NCI-H748 treated with DMSO at 0.1 percent for 48 hours (cell line): ENCODE data around the gene JPH2.
"Not testable (repeated sequence)": the region's sequence is repeated elsewhere in the genome, so short reads cannot be mapped to it uniquely, and the experiment has no call there.

ENCODE experiments used
- DNase-seq: peaks from one replicate; lab custom pipeline; 2025; lab: John Stamatoyannopoulos, UW

Gene JPH2

DNA sequence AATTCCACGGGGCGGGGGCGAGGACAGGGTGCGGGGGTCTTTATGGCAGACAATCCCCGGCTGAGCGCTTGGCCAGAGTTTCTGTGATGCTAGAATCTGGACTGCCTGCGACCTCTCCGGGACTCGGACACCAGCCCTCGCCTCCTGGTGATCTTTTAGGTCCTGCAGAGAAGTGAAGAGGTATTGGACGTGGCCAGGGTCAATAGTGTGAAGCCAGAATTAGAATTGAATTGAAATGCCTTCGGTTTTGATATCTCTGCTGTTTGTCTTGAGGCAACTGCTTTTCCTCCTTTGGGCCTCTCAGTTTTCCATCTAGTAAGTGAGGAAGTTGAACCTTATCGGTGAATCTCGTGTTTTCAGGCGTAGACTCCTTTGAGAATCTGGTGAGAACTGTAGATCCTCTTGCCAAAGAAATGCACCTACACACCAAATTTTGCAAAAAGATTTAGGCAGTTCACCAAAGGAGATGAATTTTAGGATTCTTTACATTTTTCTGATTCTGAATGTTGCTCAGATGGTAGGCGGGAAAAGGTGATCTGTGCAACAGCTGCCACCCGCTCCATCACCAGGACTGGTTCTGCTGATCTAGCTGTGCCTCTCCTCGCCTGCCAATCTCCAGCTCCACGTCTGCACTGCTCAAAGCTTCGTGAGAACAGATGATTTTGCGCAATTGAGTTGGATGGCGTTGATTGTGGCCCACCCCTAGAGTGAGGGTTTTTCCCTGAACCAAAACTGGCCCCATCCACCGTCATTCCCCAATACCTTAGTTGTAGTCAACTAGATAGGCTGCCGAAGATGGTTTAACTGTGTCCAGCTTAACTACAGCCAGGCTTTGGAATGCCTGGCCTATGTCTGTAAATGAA lies 24.4 kb upstream of the JPH2 start:
- no peak for DNase-seq

DNA sequence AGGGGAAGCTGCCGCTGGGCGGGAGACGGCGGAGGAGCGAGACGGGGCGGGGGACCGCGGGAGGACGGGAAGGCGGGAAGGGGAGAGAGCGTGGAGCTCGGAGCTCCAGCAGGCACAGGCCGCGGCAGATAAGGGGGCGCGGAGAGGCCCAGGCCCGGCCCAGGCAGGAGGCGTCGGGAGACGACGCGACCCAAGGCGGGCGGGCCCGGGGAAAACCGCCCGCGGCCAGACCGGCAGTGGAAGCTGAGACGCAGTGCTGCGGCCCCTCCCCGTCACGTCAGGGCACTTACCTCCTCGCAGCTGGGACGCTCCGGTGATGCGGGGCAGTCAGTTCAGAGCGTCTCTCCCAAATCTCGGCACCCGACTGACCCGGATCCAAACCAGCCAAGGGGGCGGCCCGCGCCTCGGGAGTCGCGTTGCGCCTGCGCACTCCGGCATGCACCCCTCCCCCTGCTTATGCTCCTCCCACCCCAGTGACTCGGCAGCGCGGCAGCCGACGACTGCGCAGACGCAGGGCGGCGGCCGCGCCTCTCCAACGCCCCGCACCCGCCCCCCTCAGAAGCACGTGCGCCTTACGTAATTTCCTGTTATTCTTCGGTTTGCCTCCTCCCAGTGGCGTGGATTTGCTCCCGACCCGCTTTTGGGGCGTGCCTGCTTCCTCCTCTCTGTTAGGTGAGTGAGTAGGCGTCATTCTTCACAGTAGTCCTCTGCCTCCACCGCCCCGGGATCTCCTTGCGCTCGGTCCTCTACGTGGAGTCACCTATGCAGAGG lies 23.6 kb upstream of the JPH2 start, which contains the start of gene OSER1:
Gene OSER1, minus strand, starts transcription at position 366 of the 771 bp plus-strand sequence. CDS start 3,814 bp downstream, outside the sequence.
- DNase-seq, result peak; percentile 94

DNA sequence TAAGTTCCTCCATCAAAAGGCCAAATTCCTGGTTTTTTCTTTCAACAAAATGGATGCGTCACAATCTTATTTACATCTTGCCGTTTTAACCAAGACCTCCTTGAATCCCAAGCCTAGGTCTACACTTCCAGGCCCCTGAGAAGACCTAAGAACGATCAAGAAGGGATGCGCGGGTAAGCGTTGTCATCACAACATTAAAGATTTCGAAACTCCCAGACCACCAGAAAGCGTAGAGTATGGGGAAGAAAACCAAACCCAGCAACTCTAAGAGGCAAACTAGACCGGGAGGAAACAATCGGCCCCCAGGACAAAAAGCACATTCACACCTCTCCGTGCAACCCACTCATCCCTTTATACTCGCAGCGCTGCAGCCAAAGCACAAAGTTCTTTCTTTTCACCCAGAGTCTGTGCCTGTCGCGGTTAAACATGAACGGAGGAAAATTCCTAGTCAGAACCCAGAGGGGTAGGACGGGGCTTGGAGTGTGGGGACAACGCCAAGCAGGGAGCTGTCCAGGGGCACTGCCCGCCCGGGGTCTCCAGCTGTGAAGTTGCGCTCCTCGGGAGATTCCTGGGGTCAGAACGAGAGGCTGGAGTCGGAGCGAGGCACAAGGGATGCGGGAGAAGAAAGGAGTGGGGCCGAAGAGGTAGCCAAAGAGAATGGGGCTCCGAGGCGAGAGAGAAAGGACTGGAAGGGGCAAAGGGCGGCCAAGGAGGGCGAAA lies 22.9 kb upstream of the JPH2 start:
- DNase-seq, result no peak

DNA sequence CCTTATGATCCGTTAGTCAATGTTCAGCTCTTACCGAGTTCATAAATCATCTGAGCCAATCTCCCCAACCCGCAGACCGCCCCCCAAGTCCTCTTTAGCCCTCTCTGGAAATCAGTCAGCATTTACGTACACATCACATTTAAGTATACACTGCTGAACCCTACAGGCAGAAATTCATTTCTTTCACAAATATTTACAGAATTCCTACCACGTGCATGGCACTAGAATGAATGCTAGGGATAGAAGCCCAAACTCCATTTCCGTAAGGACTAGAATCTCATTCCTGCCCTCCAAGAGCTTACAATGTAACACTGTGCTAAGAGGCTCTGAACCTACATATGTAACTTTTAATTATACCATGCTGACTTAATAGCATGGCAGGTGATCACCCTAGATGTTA lies 21.8 kb upstream of the JPH2 start:
- DNase-seq, result no peak

DNA sequence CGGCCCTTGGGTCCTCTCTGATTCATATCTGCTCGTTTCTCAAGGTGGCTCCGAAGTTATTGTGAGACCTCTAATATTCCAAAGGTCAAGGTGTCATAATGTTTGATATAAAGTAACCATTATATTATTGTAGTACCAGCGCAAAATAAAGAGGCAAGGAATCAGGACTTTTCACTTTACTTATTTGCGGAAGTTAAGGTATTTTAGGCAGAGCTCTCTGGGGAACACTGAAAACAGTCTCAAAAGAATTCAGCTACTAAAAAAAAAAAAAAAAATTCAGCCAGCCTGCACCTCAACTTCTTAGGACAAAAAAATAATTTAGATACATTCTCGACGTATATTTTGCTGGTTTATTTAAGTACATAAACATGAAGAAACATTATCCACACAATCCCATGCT lies 21.2 kb upstream of the JPH2 start:
- DNase-seq, result no peak

DNA sequence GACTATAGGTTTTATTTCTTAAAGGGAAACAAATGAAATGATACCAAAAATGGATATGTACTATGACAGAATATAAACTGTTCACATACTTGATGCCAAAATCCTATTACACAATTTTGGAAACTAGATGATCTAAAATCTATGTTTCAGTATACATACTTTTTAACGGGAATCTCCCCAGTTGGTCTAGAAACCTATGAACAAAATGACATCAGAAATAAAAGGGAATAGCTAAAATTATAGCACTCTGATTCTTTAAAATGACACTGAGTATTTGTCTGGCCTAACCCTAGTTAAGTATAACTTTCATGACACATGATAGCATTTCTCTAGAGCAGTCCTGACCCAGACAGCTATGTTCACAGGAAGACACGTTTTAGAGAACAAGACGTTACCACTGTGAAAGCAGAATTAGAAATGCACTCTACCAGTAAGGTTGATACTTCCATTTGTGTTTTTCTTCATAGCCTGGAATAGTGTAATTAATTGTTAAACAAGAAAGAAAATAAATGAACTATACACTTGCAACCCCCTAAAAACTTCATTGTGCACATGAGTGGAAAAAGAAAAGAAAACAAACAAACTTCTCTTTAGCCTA lies 20.2 kb upstream of the JPH2 start:
- no peak for DNase-seq

DNA sequence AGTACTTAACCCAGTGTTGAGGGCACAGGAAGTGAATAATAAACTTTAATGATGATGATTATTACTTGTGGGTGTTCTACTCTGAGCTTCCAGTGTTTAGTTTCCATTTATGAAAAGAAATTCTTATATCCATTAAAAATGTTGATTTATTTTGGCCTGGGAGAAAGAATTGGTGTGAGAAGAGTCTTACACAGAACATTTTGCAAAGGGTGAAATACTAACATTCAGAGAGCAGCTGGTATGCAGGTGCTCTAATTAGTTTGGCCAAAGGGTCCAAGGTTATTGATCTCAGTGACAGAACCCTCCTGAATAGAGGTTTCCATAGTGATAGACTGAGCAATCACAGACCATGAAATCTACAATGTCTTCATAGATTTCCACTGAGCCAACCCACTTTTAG lies 19.1 kb upstream of the JPH2 start:
- DNase-seq, result no peak

DNA sequence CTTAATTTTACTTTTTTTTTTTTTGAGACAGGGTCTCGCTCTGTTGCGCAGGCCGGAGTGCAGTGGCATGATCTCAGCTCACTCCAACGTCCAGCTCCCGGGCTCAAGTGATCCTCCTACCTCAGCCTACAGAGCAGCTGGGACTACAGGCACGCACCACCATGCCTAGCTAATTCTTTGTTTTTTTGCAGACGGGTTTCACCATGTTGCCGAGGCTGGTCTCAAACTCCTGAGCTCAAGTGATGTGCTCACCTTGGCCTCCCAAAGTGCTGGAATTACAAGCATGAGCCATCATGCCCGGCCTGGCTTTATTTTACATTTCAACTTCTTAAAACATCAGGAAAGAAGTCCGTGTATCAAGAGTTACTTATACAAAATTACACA lies 17.8 kb upstream of the JPH2 start:
- no peak for DNase-seq

DNA sequence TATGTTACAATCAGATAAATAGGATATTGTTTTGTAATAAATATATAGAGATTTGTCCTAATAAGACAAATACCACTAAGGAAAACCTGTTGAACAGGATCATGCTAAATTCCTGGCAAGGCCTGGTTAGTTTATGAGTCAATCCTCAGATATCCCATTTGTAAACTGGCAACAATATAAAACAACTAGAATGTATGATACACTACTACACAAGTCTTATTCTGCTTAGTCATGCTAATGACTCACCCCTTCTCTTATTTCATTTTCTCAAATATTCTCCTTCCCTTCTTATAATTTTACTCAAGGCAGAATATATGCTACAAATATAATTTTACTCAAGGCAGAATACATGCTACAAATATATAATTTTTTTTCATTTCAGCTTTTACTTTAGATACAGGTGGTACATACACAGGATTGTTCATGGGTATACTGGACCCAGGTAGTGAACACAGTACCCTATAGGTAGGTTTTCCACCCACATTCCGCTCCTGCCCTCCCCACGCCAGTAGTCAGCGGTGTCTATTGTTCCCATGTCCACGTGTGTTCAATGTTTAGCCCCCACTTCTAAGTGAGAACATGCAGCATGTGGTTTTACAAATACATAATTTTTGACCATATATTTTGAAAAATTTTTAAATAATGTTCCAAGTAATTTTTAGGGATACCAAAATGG lies 17.3 kb upstream of the JPH2 start:
- no peak for DNase-seq

DNA sequence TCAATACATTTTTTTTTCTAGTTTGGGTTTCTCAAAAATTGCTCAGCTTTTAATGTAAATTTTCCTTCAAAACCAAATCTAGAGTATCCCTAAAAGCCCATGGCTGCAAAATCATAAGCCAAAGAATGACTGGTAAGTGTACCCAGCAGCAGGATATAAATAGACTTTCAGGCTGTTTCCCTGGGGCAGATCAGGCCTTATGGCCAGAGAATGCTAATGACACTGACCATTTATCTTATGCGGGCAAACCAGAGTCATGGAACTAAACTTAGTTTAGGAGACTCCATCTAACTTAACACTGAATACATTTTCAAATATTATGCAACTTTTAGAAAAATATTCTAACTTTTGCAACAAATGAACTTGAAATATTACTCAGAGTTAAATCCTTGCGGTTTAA lies 16.2 kb upstream of the JPH2 start:
- DNase-seq, result no peak

DNA sequence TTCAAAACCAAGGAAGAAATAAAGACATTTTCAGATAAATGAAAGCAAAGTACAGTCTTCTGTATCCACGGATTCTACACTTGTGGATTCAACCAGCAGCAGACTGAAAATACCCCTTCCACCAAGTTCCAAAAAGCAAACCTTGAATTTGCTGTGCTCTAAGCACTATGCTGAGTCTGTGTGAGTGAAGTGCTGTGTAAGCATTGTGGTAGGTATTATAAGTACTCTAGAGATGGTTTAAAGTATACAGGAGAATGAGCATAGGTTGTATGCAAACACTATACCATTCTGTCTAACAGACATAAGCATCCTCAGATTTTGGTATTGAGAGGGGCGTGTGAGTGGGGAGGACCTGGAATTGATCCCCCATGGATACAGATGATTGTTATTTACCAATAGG lies 14.0 kb upstream of the JPH2 start:
- DNase-seq, result no peak

DNA sequence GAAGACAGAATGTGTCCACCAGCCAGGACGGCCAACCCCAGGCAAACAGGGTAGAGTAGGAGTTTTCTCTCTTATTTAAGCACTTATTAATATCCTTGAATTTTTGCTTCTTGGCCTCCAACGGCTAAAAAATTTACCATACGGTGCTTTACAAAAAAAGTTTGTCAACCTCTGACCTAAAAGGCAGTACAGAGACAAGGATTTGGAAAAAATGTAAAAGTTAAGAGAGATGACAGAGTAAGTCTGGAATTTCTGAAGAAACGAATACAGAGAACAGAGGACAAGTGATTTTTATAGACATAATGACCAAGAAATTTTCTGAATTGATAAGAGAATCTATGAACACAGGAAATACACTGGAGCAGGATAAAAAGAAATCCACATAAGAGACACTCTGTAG lies 13.4 kb upstream of the JPH2 start:
- no peak for DNase-seq

DNA sequence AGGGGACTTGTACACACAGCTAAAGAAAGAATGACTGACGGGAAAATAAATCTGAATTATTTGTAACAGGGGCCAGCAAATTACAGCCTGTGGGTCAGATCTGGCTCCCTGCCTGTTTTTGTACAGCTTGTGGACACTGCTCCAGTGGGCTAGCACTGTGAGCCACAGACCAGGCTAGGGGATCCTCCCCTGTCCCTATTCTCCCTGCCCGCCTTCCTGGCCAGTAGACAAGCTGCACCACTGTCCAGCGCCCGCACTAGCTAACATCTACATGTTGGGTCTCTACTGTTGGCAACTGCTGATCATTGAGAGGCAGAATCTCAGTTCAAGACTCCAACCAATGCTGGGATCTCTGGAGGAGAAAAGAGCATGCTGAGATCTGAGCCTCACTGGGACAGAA lies 12.9 kb upstream of the JPH2 start:
- no peak for DNase-seq

DNA sequence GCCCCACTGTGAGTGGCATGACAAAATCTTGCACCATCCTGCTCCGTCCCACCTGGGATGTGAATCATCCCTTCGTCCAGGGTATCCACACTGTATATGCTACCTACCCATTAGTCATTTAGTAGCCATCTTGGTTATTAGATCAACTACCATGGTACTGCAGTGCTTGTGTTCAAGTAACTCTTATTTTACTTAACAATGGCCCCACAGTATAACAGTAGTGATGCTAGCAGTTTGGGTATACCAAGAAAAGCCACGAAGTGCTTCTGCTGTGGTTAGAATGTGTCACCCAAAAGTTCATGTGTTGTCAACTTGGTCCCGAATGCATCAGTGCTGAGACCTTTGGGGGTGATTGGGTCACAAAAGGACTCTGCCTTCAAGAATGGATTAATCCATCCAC lies 11.9 kb upstream of the JPH2 start:
- DNase-seq, result no peak

DNA sequence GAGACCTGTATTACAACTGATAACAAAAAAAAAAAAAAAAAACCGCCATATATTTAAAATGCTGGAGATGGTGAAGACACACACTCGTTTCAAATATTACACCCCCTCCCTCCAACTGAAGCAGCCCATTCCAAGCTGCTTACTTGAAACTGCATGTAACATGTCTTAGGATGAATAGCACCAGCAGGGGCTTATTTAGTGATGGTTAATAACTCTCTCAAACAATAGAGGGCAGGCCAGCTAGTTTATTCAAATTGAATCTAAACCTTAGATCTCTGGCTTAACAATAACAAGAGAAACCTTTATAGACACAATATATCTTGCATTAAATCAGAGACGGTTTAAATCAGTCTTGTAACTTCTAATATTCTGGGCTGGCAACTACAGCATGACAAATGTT lies 9.3 kb upstream of the JPH2 start:
- DNase-seq, result no peak

DNA sequence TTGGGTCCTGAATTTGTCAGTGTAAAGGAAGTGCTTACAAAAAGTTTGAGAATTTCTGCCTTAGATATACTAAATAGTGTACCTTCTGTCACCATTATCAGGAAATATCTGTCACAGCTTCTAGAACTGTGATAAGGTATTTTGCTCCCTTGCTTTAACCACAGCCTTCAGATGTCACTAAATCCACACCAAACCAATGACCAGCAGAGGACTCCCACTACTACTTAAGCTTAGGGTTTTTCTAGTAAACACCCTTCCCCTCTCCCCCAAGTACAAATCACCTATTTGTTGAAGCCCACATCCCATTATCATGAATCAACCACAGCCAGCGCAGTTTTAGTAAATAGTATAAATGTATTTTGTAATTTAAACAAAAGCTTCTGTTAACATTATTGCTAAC lies 8.6 kb upstream of the JPH2 start:
- DNase-seq, result no peak

DNA sequence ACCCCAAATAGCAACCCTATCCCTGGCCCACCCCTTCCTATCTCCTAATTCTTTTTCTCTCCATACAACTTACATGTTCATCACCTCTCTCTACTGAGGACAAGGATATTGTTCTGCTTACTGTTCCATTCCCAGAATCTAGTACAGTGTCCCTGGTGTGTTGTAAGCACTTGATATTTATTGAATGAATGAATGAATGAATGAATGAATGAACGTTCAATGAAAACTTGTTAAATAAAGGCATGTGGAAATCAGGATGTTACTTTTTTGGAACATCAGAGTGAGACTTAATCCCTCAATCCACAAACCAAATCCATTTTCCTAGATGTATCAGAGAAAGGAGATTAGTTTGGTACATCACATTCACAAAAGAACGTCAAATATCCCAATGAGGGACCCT lies 6.8 kb upstream of the JPH2 start:
- DNase-seq, result no peak

DNA sequence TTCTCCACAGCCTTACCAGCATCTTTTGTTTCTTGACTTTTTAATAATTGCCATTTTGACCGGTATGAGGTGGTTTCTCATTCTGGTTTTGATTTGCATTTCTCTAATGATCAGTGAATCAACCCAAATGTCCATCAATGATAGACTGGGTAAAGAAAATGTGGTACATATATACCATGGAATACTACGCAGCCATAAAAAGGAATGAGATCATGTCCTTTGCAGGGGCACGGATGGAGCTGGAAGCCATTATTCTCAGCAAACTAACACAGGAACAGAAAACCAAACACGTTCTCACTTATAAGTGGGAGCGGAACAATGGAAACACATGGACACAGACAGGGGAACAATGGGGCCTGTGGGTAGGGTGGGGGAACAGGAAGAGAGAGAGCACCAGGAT lies 4.7 kb upstream of the JPH2 start:
- DNase-seq, result not testable (repeated sequence)

DNA sequence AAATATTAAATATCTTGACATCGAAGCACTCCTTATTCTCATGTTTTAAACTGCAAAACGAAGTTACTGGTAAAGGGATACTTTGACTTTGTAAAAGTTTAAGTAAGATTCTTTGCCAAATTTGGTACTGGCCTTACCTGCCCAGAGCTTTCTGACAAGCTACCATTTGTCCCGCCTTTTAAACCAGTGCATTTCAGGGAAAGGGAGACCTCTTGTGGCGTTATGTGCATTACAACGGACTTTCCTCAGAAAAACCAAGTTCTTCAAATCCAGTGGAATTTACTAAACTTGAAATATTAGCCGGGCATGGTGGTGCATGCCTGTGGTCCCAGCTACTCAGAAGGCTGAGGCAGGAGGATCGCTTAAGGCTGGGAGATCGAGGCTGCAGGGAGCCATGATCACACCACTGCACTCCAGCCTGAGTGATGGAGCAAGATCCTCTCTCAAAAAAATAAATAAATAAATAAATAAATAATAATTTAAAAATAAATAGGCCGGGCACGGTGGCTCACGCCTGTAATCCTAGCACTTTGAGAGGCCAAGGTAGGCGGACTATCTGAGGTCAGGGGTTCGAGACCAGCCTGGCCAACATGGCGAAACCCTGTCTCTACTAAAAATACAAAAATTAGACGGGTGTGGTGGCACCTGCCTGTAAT lies 3.3 kb upstream of the JPH2 start:
- DNase-seq, result peak; percentile 32

DNA sequence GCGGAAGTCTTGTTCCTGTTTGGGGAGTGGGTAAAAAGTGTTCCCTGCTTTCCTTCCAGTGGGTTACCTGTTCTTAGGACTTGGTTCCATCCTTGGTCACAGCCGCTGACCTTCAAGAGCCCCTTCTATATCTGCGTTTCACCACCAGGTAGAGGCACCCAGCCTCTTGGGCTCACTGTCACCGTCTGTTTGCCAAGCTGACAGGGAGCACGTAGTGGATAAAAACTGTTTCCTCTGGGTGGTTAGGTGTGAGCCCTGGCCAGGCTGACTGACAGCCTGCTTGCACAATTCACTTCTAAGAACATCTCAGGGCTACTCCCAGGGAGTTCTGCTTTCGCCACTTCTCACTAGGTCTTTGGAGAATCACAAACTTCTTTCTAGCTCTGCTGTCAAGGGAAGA lies 1.8 kb upstream of the JPH2 start:
- no peak for DNase-seq
